Measurements from ENCODE around the gene ZEB2.

The ZEB2 gene

DNA sequence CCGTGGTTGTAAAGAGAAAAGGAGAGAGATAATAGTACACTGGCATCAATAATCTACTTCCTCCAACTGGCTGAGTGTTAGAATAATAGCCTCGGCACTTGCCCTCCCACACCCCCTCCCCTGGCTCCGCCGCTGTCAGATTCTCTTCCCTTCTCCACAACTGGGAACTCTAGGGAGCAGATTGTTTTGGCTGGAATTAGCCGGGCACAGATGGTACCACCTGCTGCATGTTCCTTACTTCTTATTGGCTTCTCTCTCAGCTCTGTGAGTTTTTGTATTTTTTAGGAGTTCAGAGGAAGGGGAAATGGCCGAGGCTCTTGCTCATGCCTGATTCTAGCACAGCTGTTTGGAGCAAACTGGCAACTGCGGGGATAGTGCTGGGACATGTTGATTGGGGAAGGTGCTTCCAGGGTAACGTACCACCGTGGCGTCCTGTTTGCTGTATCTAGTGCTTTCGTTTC lies 140.0 kb downstream of the ZEB2 start:
- Histone ChIP-seq H3K9ac (ENCODE audit: low read length) (no peak overlapping the region), H3K27ac (ENCODE audit: low read depth, low read length, poor library complexity, severe bottlenecking) (no peak overlapping the region), H3K9me2 (ENCODE audit: low read depth, low read length) (no peaks in the 10 kb centered on the region), H3K27me3 (ENCODE audit: insufficient read depth, low read length) (no peaks in the 10 kb centered on the region), H2AFZ (ENCODE audit: low read length) (no peak overlapping the region), H3K9me3 (ENCODE audit: low read length) (no peaks in the 10 kb centered on the region), H3K79me2 (ENCODE audit: insufficient read depth, low read length) (no peaks in the 10 kb centered on the region), H3K4me3 (ENCODE audit: low read depth, low read length, poor library complexity, severe bottlenecking) (no peak overlapping the region), H4K20me1 (ENCODE audit: insufficient read depth, low read length) (no peaks in the 10 kb centered on the region), H3K4me1 (ENCODE audit: insufficient read depth, low read length, severe bottlenecking) (peaks cover 40% of the 10 kb centered on the region), H3F3A (ENCODE audit: insufficient read depth, low read length) (no peaks in the 10 kb centered on the region), H3K36me3 (ENCODE audit: insufficient read depth, low read length) (no peaks in the 10 kb centered on the region), H3K4me2 (ENCODE audit: low read length) (peak overlapping the region; percentile 15; the same call in 1 of the 2 replicates)
- TF ChIP-seq EZH2 (IDR thresholded peaks at IDR 0.05; ENCODE audit: borderline replicate concordance, low read length): no peak
- TF ChIP-seq, protein P1, sequence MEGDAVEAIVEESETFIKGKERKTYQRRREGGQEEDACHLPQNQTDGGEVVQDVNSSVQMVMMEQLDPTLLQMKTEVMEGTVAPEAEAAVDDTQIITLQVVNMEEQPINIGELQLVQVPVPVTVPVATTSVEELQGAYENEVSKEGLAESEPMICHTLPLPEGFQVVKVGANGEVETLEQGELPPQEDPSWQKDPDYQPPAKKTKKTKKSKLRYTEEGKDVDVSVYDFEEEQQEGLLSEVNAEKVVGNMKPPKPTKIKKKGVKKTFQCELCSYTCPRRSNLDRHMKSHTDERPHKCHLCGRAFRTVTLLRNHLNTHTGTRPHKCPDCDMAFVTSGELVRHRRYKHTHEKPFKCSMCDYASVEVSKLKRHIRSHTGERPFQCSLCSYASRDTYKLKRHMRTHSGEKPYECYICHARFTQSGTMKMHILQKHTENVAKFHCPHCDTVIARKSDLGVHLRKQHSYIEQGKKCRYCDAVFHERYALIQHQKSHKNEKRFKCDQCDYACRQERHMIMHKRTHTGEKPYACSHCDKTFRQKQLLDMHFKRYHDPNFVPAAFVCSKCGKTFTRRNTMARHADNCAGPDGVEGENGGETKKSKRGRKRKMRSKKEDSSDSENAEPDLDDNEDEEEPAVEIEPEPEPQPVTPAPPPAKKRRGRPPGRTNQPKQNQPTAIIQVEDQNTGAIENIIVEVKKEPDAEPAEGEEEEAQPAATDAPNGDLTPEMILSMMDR (IDR thresholded peaks at IDR 0.05; ENCODE audit: low read length): no peak

- H3K27ac ChIP-seq (ENCODE audit: low read depth, low read length, poor library complexity, severe bottlenecking): no peak overlapping the region
- no peak for TF ChIP-seq EZH2 (IDR thresholded peaks at IDR 0.05; ENCODE audit: borderline replicate concordance, low read length)
- TF ChIP-seq, protein P1 (IDR thresholded peaks at IDR 0.05; ENCODE audit: low read length): no peak
- no peaks in the 10 kb centered on the region for H3K27me3 ChIP-seq (ENCODE audit: insufficient read depth, low read length)
- no peak overlapping the region for H3K4me3 ChIP-seq (ENCODE audit: low read depth, low read length, poor library complexity, severe bottlenecking)
- peaks cover 53% of the 10 kb centered on the region for H3K4me1 ChIP-seq (ENCODE audit: insufficient read depth, low read length, severe bottlenecking)
- no peak overlapping the region for H3K9ac ChIP-seq (ENCODE audit: low read length)
- no peaks in the 10 kb centered on the region for H3K9me3 ChIP-seq (ENCODE audit: low read length)
- H3K4me2 ChIP-seq (ENCODE audit: low read length): no peak overlapping the region
- H3K9me2 ChIP-seq (ENCODE audit: low read depth, low read length): no peaks in the 10 kb centered on the region
- H3F3A ChIP-seq (ENCODE audit: insufficient read depth, low read length): no peaks in the 10 kb centered on the region
- H4K20me1 ChIP-seq (ENCODE audit: insufficient read depth, low read length): no peaks in the 10 kb centered on the region
- H3K79me2 ChIP-seq (ENCODE audit: insufficient read depth, low read length): no peaks in the 10 kb centered on the region
- H2AFZ ChIP-seq (ENCODE audit: low read length): no peak overlapping the region
- H3K36me3 ChIP-seq (ENCODE audit: insufficient read depth, low read length): no peaks in the 10 kb centered on the region
Measured at GRCh38 chr2:144378551-144378950, 141.4 kb downstream of the ZEB2 start.

DNA sequence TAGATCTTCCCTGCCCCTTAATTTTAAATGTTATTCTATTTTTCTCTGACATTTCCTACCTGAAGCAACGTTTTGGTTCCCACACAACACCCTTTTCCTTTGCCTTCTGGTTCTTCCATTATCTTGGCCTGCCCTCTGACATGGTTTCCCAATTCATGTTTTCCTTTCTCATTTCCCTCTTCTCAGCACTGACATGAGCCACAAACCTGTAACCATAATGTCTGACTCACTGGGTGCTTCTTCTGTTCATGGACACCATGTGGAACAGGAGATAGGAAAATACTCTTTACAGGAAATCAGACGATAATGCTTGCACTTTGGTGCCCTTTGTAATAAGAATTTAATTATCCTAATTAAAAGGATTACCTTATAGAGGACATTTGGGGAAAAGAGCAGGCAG lies 142.0 kb downstream of the ZEB2 start:
- H3K4me3 ChIP-seq (ENCODE audit: low read depth, low read length, poor library complexity, severe bottlenecking): no peak overlapping the region
- H3K27ac ChIP-seq (ENCODE audit: low read depth, low read length, poor library complexity, severe bottlenecking): no peak overlapping the region
- H4K20me1 ChIP-seq (ENCODE audit: insufficient read depth, low read length): no peaks in the 10 kb centered on the region
- TF ChIP-seq, protein P1 (IDR thresholded peaks at IDR 0.05; ENCODE audit: low read length): no peak
- TF ChIP-seq EZH2 (IDR thresholded peaks at IDR 0.05; ENCODE audit: borderline replicate concordance, low read length): no peak
- no peaks in the 10 kb centered on the region for H3K27me3 ChIP-seq (ENCODE audit: insufficient read depth, low read length)
- no peaks in the 10 kb centered on the region for H3K79me2 ChIP-seq (ENCODE audit: insufficient read depth, low read length)
- H3K36me3 ChIP-seq (ENCODE audit: insufficient read depth, low read length): no peaks in the 10 kb centered on the region
- H3F3A ChIP-seq (ENCODE audit: insufficient read depth, low read length): no peaks in the 10 kb centered on the region
- no peak overlapping the region for H3K9ac ChIP-seq (ENCODE audit: low read length)
- peaks cover 54% of the 10 kb centered on the region for H3K4me1 ChIP-seq (ENCODE audit: insufficient read depth, low read length, severe bottlenecking)
- no peak overlapping the region for H2AFZ ChIP-seq (ENCODE audit: low read length)
- no peaks in the 10 kb centered on the region for H3K9me2 ChIP-seq (ENCODE audit: low read depth, low read length)
- no peak overlapping the region for H3K4me2 ChIP-seq (ENCODE audit: low read length)
- H3K9me3 ChIP-seq (ENCODE audit: low read length): no peaks in the 10 kb centered on the region
